SW480 (cell line): ENCODE data around the gene RBP3.
A peak's percentile ranks its signal among the peaks of the same experiment; 100 is the strongest.

Experiments
- DNase-seq: peaks from one replicate; pipeline ENCODE4 v3.0.0-alpha.2; 2016; ENCODE audit warnings: low spot score

RBP3 gene

GRCh38 chr10:47348138-47348651 is at the start of gene RBP3:
Gene RBP3, plus strand, starts transcription at chr10:47348363. Its CDS starts 122 bp downstream, at chr10:47348485.
- no peak for DNase-seq

DNA sequence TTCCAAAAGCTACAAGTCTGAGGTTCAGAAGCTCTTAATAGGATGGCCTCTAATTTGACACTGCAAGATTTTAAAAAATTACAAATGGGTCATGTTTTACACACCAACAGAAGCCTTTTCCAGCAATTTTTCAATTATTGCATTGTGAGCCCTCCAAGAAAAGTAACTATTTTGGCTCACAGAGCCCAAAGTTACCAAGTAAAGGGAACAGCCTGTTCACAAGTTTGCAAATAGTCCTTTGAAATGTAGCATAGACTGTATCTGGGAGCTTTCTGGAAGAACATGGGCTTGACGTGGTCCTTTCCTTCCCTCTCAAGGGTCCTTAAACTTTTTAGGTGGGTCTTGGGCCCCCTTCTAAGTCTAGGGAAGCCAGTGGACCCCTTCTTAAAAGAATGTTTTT is 49.4 kb upstream of the RBP3 start:
- DNase-seq = no peak

GRCh38 chr10:47299611-47300428 is 48.3 kb upstream of the RBP3 start, which contains the start of gene GDF10:
Gene GDF10, plus strand, starts transcription at chr10:47300197. Its CDS starts 455 bp downstream, at chr10:47300652.
- no peak for DNase-seq

DNA sequence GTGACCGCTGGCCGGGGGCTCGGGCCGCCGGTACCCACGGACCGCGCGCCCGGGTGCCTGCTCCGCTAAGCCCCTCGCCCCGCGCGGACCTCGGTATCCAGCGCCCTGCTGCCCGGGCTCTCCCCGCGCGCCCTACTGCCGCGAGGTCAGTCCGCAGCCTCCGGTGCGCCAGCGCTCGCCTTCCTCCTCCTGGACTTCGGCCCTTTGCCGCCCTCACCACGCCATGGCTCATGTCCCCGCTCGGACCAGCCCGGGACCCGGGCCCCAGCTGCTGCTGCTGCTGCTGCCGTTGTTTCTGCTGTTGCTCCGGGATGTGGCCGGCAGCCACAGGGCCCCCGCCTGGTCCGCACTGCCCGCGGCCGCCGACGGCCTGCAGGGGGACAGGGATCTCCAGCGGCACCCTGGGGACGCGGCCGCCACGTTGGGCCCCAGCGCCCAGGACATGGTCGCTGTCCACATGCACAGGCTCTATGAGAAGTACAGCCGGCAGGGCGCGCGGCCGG is 47.7 kb upstream of the RBP3 start:
- no peak for DNase-seq

GRCh38 chr10:47301833-47302232 is 46.3 kb upstream of the RBP3 start:
- DNase-seq = no peak

GRCh38 chr10:47303105-47303504 is 45.1 kb upstream of the RBP3 start:
- DNase-seq = no peak

GRCh38 chr10:47303866-47304265 is 44.3 kb upstream of the RBP3 start:
- DNase-seq = no peak

DNA sequence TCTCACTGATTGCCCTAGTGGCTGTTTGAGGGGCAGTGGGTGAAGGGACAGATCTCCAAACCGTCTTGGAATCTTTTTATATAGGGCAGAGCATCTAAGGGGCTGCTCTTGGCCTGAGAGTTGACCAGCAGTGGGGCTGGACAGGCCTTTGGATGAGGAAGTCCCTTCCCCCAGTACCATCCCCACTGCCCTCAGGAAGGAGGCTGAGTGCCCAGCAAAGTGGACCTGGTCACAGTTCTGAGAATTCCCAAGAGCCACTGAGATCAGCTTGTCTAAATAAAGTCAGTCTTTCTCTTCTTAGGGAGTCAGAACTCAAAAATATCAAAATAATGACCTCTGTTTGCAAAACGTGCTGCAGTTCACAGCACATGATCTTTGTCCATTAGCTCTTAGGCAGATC is 42.6 kb upstream of the RBP3 start:
- no peak for DNase-seq

GRCh38 chr10:47306387-47307210 is 41.6 kb upstream of the RBP3 start:
- DNase-seq = no peak

- no peak for DNase-seq
Measured at GRCh38 chr10:47307381-47307780, 40.8 kb upstream of the RBP3 start.

DNA sequence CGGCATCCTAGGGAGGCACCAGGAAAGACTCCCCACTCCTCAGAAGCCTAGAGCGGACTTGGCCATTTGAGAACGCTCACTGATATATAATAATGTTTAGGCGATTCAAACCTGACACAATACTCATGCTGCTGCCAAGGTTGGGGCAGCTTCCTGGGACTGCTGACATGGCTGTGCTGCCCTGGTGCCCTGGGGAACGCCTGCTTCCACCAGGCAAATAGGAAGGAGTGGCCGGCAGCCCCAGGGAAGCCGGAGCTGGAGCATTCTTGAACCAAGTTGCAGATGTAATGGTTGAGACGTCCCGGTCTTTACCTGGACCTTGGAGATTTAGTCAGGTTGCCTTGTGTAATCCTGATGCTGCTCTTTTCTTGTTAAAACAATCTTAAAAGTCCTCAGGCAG is 39.4 kb upstream of the RBP3 start:
- no peak for DNase-seq

GRCh38 chr10:47309408-47310089 is 38.6 kb upstream of the RBP3 start:
- no peak for DNase-seq

DNA sequence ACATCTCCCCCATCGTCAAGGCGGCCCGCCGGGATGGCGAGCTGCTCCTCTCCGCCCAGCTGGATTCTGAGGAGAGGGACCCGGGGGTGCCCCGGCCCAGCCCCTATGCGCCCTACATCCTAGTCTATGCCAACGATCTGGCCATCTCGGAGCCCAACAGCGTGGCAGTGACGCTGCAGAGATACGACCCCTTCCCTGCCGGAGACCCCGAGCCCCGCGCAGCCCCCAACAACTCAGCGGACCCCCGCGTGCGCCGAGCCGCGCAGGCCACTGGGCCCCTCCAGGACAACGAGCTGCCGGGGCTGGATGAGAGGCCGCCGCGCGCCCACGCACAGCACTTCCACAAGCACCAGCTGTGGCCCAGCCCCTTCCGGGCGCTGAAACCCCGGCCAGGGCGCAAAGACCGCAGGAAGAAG is 38.1 kb upstream of the RBP3 start:
- no peak for DNase-seq

GRCh38 chr10:47311193-47311931 is 36.8 kb upstream of the RBP3 start:
- peak; percentile 31 for DNase-seq

- peak; percentile 81 for DNase-seq
Measured at GRCh38 chr10:47311932-47312662, 36.1 kb upstream of the RBP3 start.

DNA sequence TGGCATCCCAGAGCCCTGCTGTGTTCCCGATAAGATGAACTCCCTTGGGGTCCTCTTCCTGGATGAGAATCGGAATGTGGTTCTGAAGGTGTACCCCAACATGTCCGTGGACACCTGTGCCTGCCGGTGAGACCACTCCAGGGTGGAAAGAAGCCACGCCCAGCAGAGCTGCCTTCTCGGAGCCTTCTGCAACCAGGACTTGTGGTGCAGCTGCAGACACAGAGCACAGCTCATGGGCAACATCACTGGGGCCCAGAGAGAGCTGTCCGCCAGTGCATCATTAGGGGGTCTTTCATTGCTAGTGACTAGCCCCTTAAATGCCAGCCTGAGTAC is 35.5 kb upstream of the RBP3 start:
- no peak for DNase-seq

- no peak for DNase-seq
Measured at GRCh38 chr10:47314416-47314970, 33.7 kb upstream of the RBP3 start.

GRCh38 chr10:47315421-47315820 is 32.7 kb upstream of the RBP3 start:
- no peak for DNase-seq

GRCh38 chr10:47316131-47316530 is 32.0 kb upstream of the RBP3 start:
- DNase-seq = no peak

DNA sequence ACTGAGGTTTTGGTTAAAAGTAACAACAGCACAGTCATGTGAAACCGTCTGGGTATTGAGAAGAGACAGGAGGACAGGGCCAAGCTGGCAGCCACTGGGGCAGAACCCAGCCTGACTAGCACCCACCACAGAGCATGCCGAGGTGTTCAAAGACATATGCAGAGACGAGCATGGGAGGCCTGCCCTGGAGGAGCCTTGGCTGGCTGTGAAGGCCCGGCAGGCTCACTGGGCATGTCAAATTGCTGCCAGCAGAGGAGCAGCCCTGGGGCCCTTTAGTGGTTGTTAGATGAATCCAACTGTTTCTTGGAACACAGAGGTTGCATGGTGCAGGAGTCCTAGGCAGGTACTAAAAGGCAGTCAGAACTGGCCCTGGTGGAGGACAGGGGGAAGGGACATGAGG is 30.9 kb upstream of the RBP3 start:
- DNase-seq = no peak

- DNase-seq = peak; percentile 29
Measured at GRCh38 chr10:47318706-47319105, 29.5 kb upstream of the RBP3 start.
